Stimulated activated CD4-positive, alpha-beta T cell treated with anti-CD3 and anti-CD28 coated beads, Interleukin-1b, Interleukin-23, amount 100 ng/mL, for 1 hour (primary cell): ENCODE measurements around the gene FGR.
A peak's percentile ranks its signal among the peaks of the same experiment; 100 is the strongest.
"Not testable (repeated sequence)": the region's sequence is repeated elsewhere in the genome, so short reads cannot be mapped to it uniquely, and the experiment has no call there.

Experiments used
- DNase-seq, 2 donors: peaks; one replicate each; pipeline ENCODE4 v3.0.0-alpha.2; 2020; ENCODE audit warnings: low read depth in 2 of 2

Gene FGR

DNA sequence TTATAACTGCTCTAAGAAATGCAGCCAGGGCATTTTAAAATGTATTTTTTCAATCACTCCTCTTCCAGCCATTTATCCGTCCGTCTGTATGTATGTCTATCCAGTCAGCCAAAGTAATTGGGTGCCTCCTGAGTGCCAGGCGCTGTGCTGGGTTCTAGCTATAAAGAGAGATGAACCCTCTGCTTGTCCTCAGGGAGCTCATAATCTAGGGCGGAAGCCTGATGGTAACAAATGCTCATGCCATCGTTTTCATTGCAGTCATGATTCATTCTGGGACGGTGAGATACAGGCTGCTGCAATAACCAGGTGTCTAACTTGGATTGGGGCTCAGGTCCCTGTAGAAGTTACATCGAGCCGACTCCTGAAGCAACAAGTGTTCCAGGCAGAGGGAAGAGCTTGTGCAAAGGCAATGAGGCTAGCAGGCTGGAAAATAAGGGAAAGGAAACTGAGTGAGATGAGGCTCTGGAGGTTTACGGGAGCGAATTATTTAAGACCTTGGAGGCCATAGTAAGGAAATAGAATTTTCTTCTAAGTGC lies 25.4 kb upstream of the FGR start:
- DNase-seq, result no peak

DNA sequence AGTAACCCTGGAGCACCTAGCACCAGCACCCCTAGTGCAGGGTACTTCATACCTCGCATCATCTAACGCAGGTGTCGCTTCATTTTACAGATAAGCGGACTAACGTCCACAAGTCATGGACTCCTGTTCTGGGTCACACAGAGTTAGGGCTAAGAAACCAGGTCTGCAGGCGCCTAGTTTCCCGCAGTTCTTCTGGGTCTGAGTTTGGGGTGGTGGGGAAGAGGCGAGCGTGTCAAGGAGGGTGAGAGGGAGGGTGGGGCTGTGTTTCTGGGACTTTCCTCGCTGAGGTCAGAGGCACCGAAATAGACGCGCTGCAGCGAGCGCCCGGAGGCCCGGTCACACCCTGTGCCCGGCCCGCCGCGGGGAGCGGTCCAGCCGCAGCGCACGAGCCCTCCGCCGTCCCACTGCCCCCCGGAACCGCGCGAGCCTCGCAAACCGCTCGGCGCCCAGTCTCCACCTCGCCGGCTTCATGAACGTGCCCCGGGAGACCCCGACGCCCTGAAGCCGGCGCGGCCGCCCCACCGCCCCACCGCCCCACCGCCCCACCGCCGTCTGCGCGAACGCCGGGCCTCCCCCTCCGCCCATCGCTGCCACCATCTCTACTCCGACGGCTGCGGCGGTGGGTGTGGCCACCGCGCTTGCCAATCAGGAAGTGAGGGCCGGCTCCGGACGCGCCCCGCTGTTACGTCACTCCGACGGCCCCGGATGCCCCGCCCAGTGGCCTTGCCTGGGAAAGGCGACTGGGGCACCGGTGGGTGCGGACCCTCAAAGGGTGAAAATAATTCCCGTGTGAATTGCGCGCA lies 24.7 kb upstream of the FGR start:
- peak; percentile 62 to 67 for DNase-seq

DNA sequence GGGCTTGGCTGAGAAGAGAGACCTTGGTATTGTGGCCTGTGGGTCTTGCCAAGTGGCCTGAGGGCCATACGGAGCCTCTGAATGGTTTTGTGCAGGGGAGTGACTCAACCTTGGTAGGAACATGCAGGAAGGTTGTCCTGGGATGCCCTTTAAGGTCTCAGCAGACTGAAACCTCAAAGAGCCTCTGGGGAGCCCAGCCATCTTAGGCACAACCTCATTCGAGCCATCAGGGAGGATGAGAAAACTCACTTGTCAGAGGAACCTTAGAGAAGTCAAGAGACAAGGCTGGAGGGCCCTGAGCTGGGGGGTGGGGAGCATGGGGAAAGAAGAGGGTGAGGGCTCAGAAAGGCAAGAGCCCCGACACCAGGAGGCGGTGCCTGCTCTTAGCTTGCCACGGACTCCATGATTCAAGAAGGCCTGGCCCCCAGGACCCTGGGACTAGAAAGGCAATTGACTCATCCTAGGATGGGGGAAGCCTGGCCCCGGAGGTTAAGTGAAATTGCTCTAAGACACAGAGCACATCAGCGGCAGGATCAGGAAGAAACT lies 24.0 kb upstream of the FGR start:
- no peak for DNase-seq

DNA sequence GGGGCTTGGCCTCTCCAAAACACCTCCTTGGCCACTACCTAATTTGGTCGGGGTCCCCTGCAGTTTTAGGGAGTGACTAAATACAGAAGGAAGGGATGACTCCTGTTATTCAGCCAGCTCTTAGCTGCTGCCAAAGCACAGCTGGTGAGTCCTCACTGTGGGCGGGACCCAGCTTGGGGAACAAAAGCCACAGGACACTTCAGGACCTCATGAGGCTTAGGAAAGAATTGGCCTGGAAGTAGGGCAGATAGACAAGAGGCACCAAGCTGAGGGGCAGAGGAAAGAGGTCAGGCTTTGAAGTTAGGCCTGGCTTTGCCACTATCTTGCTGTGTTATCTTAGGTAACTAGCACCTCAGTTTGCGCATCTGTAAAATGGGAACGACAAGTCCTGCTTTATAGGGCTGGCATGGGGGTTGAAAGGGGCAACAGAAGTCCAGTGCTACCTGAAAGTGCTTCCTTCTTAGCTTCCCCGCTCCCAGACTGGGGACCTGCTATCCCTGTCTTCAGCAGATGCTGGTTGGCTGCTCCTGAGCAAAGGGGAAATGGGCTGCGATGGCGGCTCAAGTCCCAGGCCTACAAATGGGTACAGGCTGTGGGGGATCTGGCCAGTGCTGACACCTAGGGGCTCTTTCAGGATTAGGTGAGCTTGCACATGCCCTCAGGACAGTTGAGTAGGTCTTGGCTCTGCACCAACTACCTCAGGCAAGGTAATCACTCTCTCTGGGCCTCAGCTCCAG lies 21.3 kb upstream of the FGR start:
- DNase-seq, result no peak

DNA sequence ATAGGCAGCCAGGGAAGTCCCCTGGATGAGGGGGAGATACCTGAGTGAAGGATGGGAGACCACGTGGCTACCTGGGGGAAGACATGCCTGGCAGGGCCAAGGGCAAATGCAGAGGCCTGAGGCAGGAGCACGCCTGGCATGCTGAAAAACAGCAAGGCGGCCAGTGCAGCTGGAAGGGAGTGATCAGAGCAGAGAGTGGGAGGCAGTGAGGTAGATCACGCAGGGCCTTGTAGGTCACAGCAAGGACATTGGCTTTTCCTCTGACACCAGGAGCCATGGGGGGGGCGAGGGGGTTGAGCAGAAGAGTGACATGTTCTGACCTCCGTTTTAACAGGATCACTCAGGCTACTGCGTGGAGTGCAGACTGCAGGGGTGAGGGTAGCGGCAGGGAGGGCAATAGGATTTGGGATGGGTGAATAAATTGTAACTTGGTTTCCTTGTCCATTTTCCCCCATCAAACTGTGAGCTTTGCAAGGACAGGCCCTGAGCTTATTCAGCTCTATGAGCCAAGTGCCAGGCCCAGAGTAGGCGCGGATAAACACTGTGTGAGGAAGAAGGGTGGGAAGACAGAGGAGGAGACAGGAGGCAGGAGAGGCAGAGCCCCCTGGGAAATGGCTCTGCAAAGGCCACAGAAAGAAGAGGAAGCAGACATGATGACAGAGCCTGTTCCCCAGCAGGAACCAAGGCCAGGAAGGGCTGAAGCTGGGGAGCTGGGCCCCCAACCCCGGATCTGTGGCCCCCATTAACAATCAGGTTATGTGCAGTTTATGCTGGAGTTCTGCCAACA lies 20.4 kb upstream of the FGR start:
- no peak for DNase-seq

DNA sequence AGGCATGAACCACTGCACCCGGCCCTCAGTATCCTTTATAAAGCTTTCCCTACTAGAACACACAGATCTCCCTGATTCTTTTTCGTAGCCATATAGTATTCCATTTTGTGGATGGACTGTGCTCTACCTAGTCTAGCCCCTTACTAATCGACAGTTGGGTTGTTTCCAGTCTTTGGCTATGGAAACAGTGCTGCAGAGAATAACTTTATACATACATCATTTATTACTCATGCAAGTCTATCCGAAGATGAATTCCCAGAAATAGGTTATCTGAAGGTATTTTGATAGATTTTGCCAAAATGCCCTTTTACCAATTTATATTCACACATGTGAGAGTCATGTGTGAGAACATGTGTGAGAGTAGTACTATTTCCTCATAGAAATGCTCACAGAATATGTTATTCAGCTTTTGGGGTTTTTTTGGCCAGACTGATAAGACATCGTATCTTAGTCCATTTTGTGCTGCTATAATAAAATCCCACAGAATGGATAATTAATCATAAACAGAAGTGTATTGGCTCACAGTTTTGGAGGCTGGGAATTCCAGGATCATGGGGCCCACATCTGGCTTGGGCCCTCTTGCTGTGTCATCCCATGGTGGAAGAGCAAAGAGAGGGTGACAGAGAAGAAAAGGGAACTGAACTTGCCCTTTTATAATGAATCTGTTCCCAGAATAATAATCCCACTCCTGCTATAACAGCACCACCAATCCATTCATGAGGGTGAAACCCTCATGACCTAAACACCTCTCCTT lies 17.3 kb upstream of the FGR start:
- DNase-seq, result no peak

DNA sequence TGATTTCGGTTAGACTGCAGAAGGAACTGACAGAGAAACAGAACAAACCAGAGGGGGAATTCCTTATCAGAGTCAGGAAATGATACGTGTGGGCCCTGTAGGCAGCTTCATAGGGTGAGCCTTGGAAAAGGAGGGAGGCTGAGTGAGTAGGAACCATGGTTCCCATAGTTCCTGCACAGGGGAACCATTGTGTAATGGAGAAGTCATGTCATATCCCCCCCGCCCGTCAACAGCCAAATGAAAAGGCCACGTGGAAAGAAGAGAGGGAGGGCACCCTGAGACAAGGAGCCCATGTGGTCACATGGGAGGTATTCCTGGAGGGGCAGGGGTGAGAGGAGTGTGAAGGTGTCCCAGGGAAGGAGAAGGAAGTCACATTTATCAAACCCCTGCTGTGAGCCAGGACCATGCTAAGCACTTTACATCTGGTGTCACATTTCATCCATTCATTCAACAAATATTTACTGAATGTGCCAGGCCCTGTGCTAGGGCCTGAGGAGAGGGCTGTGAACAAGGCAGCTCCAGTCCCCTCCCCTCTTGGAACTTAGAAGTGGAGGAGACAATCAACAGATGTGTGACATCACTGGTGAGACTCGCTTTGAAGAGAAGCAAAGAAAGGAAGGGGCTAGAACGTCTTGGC lies 15.7 kb upstream of the FGR start:
- no peak for DNase-seq

DNA sequence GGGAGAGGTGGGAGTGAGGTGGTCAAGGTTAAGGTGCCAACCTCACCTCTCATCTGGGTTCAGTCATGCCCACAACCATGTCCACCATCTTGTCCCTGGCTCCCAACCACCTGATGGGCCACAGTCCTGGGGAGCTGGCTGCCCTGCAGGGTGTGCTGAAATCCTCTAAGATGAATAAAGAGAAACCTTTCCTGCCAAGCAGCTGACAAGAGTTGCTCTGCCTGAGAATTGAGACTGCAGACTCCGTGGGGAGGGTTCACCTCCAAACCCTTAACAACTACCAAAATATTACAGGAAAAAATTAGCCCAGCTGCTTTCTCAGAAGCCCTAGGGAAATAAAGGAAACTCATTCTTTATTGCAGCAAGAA lies 15.2 kb upstream of the FGR start:
- no peak for DNase-seq

DNA sequence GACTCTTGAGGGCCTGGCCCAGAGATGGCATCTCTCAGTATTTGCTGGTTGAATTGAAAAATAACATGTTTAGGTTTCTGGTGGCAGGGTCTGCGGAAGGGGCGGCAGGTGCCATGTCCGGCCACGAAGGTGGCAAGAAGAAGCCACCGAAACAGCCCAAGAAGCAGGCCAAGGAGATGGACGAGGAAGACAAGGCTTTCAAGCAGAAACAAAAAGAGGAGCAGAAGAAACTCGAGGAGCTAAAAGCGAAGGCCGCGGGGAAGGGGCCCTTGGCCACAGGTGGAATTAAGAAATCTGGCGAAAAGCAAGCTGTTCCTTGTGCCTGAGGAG lies 14.3 kb upstream of the FGR start:
- no peak for DNase-seq

DNA sequence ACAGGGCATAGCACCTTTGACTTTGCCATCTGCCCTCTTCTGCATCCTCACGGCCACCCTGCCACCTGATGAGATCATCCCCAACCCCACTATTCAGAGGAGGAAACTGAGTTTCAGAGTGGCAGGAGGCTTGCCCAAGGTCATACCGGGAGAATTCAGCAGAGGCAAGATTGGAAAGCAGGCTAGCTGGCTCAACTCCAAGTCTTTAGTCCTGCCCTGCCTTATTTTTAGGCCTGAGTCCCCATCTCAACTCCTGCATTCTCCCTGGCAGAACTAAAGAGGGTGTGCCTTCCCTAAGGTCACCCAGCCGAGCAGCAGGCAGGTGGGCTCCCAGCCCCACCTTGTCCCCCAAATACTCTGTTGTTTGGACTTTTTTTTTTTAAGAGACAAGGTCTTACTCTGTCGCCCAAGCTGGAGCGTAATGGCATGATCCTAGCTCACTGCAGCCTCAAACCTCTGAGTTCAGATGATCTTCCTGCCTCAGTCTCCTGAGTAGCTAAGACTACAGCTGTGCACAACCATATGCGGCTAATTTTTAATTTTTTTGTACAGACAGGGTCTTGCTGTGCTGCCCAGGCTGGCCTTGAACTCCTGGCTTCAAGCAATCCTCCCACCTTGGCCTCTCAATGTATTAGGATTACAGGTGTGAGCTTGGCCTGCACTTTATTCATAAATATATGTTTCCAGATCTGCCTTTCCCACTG lies 13.8 kb upstream of the FGR start:
- no peak for DNase-seq

DNA sequence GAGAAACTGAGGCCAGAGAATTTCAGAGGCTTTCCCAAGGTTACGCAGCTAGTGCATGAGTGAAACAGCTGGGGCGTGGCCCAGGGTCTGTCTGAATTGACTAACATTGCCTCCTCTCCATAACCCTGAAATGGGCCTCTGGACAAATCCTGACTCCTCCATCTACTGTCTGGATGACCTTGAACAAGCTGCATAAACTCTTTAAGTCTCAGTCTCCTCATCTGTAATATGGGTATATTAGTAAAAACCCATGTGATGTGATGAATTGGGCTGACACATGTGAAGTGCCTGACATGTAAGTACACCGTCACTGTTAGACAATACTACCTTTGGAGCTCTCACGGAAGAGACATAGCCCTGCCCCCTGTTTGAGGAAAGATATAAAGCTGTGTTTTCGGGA lies 12.3 kb upstream of the FGR start:
- no peak for DNase-seq

DNA sequence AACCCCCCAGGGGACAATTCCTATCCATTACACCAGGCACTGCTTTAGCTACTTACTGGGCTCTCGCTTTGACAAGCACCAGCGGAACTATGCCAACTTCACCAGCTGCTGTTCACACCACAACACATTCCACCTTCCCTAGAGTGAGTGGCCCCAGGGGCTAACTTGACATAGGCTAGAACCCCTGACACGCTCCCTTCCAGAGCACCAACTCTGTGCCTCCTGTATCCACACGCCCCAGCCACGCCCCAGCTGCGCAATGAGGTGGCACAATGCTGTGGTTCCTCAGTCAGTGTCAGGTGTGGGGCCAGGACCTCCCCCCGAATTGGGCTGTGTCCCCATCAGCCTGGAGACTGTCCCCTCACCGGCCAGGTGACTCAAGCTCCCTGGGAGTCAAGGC lies 11.7 kb upstream of the FGR start:
- no peak for DNase-seq

DNA sequence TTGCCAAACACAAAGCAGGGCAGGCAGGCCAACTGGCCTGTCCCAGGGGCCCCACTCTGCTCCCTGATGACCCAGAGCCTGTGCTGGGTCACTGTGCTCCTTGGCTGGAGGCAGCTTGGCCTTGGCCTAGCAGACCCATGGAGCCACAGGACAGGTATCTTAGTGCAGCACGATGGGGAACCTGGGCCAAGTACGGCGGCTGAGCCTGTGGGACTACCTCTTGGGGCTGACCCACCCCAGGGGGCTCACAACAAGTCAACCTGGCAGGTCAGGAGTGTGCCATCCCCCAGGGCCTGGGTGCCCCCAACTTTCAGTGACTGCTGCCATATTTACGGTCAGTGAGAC lies 10.1 kb upstream of the FGR start:
- no peak for DNase-seq

DNA sequence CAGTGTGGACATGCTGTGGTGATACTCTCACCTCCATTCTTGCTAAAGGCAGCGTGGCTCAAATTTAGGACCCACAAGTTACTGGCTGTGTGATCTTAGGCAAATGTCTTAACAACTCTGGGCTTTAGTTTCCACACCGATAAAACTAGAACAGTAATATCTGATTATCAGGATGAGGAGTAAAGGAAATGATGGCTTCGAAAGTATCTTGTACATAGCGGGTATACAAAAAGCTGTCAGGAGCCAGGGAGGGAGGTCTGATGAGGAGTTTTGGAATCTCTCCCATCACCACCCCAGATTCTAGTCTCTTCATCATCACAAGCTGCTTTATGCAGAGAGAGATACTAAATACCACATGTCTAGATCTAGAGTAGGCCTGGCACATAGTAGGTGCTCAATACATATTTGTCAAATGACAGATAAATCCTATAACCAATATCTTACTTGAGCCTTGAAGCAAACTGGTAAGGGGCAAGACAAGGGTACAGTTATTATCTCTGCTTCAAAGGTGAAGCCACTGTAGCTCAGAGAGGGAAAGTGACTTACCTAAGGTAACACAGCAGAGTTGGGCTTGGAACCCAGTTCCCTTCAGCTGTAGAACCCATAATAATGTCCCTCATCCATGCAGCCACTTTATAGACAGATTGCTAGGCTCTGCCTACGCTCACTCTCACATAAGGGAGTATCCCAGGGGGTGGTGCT lies 9.5 kb upstream of the FGR start:
- no peak for DNase-seq

DNA sequence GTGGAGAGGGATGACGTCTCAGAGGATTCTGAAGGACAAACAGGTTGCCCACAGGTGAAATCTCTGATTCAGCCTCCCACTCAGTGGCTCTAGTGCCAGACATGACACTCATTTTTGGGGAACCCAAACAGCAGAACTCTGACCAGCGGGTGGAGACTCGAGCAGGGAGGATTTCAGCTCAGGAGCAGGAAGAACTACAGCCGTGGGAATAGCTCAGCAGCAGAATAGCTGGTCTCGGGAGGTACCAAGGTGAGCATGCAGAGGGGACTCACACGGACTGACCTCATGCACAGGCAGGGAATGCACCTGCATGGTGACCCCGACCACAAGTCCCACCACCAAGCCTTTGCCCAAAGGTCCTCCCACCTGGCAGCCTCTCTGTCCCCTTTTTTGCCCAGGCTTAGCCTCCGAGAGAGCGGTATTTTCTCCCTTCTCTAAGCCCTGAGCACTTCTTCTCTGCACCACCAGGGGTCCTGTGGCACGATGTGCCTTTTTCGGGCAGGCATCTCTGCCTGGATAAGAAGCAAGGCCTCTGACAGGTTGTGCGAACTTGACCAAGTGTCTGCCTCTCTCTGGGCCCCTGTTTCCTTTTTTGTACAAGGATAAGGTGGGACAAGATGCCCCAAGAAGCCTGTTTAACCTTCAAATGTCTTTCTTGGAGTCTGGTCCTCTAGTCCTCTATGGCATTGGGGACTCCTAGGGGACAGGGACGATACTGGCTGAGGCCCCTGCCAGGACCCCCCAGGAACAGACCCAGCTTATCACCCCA lies 8.8 kb upstream of the FGR start:
- peak in 1 of 2 donors; percentile 45 for DNase-seq

DNA sequence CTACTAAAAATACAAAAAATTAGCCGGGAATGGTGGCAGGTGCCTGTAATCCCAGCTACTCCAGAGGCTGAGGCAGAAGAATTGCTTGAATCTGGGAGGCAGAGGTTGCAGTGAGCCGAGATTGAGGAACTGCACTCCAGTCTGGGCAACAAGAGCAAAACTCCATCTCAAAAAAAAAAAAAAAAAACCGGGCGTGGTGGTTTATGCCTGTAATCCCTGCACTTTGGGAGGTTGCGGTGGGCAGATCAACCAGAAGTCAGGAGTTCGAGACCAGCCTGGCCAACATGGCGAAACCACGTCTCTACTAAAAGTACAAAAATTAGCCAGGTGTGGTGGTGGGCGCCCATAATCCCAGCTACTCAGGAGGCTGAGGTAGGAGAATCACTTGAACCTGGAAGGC lies 5.5 kb upstream of the FGR start:
- DNase-seq, result not testable (repeated sequence)

DNA sequence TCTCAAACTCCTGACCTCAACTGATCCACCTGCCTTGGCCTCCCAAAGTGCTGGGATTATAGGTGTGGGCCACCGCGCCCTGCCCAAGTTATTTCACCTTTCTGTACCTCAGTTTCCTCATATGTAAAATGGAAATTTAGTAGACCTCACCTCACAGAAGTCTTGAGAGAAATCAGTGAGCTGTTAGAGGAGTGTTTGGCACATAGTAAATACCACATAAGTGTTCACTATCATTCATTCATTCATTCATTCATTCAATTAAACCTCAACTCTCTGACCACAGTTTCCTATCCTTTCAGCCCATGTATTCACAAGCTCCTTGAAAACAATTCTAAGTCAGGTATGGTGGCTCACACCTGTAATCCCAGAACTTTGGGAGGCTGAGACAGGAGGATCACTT lies 3.8 kb upstream of the FGR start:
- DNase-seq, result no peak

DNA sequence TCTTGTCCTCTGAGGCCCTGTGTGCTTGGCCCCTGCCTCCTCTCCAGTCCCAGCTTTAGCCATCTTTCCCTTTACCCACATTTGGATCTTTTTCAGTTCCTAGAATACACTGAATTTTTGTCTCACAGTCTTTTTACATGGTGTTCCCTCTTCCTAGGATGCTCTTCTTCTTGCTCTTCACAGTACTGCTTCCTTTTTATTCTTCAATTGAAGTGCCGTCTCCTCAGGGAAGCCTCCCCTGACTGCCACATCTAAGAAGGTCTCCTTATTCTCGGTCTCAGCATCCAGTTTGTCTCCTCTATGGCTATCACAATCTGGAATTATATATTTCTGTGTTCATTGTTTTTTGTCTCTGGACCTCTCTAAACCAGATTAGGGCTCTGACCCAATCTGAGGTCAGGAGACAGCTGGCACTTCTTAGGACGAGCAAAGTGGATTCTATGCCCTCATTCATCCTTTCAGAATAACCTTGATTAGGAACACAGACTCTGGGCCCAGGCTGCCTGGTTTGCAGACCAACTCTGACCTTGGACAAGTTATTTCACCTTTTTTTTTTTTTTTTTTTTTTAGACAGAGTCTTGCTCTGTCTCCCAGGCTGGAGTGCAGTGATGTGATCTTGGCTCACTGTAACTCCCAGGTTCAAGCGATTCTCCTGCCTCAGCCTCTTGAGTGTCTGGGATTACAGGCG lies 3.2 kb upstream of the FGR start:
- DNase-seq, result no peak
